ENCODE data around the gene FHIT.

Gene FHIT

DNA sequence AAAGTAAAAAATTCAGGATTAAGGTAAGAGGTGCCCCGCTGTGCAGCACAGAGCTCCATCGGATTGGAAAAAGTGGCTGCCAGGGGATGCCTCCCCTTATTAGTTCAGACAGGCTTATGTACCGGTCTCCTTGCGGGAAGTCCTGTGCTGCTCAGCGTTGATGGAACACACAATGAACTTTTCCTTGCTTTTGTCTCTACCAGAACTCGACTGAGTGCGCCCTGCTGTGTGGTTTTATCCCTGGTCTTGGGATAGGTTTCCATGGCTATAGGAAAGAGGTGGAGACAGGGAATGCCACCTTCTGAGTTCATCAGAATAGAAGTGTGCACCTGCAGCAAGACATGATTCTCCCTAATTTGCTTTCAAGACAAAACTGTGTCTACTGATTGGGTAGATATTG is 1455.5 kb downstream of the FHIT start:
- TF ChIP-seq, protein P1, sequence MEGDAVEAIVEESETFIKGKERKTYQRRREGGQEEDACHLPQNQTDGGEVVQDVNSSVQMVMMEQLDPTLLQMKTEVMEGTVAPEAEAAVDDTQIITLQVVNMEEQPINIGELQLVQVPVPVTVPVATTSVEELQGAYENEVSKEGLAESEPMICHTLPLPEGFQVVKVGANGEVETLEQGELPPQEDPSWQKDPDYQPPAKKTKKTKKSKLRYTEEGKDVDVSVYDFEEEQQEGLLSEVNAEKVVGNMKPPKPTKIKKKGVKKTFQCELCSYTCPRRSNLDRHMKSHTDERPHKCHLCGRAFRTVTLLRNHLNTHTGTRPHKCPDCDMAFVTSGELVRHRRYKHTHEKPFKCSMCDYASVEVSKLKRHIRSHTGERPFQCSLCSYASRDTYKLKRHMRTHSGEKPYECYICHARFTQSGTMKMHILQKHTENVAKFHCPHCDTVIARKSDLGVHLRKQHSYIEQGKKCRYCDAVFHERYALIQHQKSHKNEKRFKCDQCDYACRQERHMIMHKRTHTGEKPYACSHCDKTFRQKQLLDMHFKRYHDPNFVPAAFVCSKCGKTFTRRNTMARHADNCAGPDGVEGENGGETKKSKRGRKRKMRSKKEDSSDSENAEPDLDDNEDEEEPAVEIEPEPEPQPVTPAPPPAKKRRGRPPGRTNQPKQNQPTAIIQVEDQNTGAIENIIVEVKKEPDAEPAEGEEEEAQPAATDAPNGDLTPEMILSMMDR (IDR thresholded peaks at IDR 0.05) = no peak
- H3K27ac ChIP-seq = no peak overlapping the region
- H3K4me1 ChIP-seq (ENCODE audit: control insufficient read depth in 1 of 2, insufficient read depth in 1 of 2, low read depth in 1 of 2, low read length in 1 of 2) = no peaks in the 10 kb centered on the region
- H3K4me3 ChIP-seq (ENCODE audit: low read depth in 1 of 2, low read length in 1 of 2) = no peak overlapping the region
- H3K9me3 ChIP-seq = no peaks in the 10 kb centered on the region
- H3K27me3 ChIP-seq = no peaks in the 10 kb centered on the region
- H3K36me3 ChIP-seq = no peaks in the 10 kb centered on the region

DNA sequence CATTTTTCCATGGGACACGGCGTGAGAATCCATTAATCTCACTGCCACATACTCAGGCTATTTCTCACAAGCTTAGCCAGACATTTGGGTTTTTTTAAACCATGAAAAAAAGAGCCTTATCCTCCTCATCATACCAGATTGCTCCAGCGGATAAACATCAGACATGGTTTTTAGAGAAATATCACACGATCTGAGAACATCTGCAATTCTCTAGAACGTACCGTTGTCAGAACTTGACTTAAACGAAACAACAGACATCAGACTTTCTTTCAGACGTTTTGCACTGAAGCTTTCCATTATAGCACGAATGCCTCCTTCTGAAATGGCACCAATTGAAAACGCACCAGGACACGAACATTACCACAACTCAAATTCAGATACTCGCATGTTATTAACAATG is 1457.3 kb downstream of the FHIT start:
- Histone ChIP-seq H3K36me3 (no peaks in the 10 kb centered on the region), H3K27ac (no peak overlapping the region), H3K9me3 (no peaks in the 10 kb centered on the region), H3K27me3 (no peaks in the 10 kb centered on the region), H3K4me3 (ENCODE audit: low read depth in 1 of 2, low read length in 1 of 2) (no peak overlapping the region), H3K4me1 (ENCODE audit: control insufficient read depth in 1 of 2, insufficient read depth in 1 of 2, low read depth in 1 of 2, low read length in 1 of 2) (no peaks in the 10 kb centered on the region)
- TF ChIP-seq, protein P1 (IDR thresholded peaks at IDR 0.05) = no peak

DNA sequence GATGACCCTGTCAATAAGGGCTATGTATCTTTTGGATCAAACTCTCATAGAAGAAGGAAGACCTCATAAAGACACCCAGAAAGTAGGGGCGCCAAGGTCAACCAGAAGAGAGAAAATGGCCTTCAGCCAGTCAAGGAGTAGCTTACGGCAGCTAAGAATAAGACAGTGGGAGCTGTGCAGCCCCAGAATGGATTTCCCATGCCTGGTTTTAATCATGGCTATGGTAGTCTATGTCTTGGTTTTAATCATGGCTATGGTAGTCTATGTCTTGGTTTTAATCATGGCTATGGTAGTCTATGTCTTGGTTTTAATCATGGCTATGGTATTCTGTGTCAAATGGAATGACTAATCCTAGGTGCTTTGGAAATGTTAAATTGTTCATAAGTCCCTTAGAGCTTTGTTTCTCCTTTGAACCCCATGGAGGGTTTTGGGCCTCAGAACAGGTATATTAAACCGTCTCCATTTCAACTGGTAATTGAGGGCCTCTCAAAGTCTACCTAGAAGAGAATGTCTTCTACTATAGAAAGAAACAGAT is 1459.4 kb downstream of the FHIT start:
- H3K27me3 ChIP-seq = no peaks in the 10 kb centered on the region
- H3K4me3 ChIP-seq (ENCODE audit: low read depth in 1 of 2, low read length in 1 of 2) = no peak overlapping the region
- H3K27ac ChIP-seq = no peak overlapping the region
- H3K36me3 ChIP-seq = no peaks in the 10 kb centered on the region
- H3K4me1 ChIP-seq (ENCODE audit: control insufficient read depth in 1 of 2, insufficient read depth in 1 of 2, low read depth in 1 of 2, low read length in 1 of 2) = no peaks in the 10 kb centered on the region
- TF ChIP-seq, protein P1 (IDR thresholded peaks at IDR 0.05) = no peak
- no peaks in the 10 kb centered on the region for H3K9me3 ChIP-seq

DNA sequence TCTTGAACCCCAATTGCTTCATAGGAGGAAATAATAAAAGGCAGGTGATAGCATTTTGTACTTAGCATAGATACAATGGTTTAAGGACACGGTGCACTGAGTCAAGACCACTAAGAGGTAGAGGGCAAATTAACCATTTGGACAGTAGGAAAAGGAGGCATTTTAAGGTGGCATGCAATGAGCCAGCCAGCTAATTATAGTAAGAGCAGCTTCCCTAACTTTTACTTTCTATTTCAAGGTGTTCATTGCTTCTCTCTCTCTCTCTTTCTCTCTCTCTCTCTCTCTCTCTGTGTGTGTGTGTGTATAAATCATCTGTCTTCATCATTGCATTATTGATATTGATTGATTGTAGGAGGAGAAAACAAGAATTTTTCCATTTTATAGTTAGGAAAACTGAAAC is 1461.0 kb downstream of the FHIT start:
- no peaks in the 10 kb centered on the region for H3K9me3 ChIP-seq
- no peak overlapping the region for H3K4me3 ChIP-seq (ENCODE audit: low read depth in 1 of 2, low read length in 1 of 2)
- TF ChIP-seq, protein P1 (IDR thresholded peaks at IDR 0.05) = no peak
- no peak overlapping the region for H3K27ac ChIP-seq
- no peaks in the 10 kb centered on the region for H3K27me3 ChIP-seq
- H3K4me1 ChIP-seq (ENCODE audit: control insufficient read depth in 1 of 2, insufficient read depth in 1 of 2, low read depth in 1 of 2, low read length in 1 of 2) = no peaks in the 10 kb centered on the region
- H3K36me3 ChIP-seq = no peaks in the 10 kb centered on the region

DNA sequence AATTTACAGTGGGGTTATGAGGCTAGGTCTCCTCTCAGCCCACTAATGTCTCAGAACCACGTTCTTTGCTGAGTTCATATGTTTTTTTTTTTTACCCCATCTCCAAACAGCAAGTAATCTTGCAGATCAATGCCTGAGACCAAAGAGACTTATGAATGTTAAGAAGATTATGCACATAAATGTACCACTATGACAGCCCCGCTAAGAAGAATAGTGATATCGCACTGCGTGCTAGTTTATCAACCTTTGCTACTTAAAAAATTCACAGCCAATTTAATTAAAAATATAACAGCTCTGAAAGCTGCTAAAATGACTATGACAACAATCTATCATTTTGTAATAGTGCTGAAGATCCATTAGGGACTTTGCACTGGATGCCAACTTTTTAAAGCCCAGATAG is 1462.5 kb downstream of the FHIT start:
- no peaks in the 10 kb centered on the region for H3K36me3 ChIP-seq
- no peak overlapping the region for H3K27ac ChIP-seq
- no peaks in the 10 kb centered on the region for H3K9me3 ChIP-seq
- H3K27me3 ChIP-seq = no peaks in the 10 kb centered on the region
- TF ChIP-seq, protein P1 (IDR thresholded peaks at IDR 0.05) = no peak
- H3K4me1 ChIP-seq (ENCODE audit: control insufficient read depth in 1 of 2, insufficient read depth in 1 of 2, low read depth in 1 of 2, low read length in 1 of 2) = no peaks in the 10 kb centered on the region
- no peak overlapping the region for H3K4me3 ChIP-seq (ENCODE audit: low read depth in 1 of 2, low read length in 1 of 2)

DNA sequence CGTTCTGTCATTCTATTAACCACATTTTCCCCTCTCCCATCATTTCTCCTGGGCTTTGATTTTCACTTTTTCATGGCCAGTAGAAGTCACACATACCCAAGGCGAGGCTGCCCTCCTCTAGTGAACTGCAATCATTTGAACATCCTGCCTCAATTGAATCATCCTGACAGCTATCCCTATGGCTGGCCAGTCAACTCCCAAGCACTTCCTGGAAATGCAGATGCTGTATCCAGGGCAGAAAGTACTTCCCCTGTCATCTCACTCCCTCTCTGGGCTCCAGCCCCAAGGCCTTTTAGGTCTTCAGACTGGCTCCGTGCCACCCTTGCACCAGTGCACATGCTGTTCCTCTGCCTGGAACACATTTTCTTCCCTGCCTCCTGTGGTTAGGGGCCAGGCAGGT is 1463.1 kb downstream of the FHIT start:
- H3K4me3 ChIP-seq (ENCODE audit: low read depth in 1 of 2, low read length in 1 of 2) = no peak overlapping the region
- H3K27ac ChIP-seq = no peak overlapping the region
- TF ChIP-seq, protein P1 (IDR thresholded peaks at IDR 0.05) = no peak
- H3K27me3 ChIP-seq = no peaks in the 10 kb centered on the region
- H3K4me1 ChIP-seq (ENCODE audit: control insufficient read depth in 1 of 2, insufficient read depth in 1 of 2, low read depth in 1 of 2, low read length in 1 of 2) = no peaks in the 10 kb centered on the region
- no peaks in the 10 kb centered on the region for H3K9me3 ChIP-seq
- no peaks in the 10 kb centered on the region for H3K36me3 ChIP-seq

Measured in neutrophil (primary cell).